ENCODE measurements around the gene ATXN7L1.

- no peak for TF ChIP-seq CTCF (IDR thresholded peaks at IDR 0.05)
- TF ChIP-seq EP300 (IDR thresholded peaks at IDR 0.05), result no peak
- no peak for TF ChIP-seq POLR2A (IDR thresholded peaks at IDR 0.05)
- TF ChIP-seq POLR2AphosphoS5 (IDR thresholded peaks at IDR 0.05), result no peak
Measured at GRCh38 chr7:105583061-105583460, 293.3 kb downstream of the ATXN7L1 start.
